Measurements from ENCODE around the gene CLSTN3. TPM values are rescaled to one million over a fixed set of nuclear protein-coding genes. Genes with fewer than 3 reads are reported as not detected.

Gene CLSTN3
- total and polyA plus RNA-seq, 2 donors (not counting 3 experiments of a cell fraction or from before 2014, with no cell fraction given): 27.8 to 45.9 TPM

- Histone ChIP-seq H4K20me1 (replicated peaks; ENCODE audit: control insufficient read depth, extremely low read depth, insufficient read depth, low read length) (no peaks in the 10 kb centered on the region), H3K4me1 (ENCODE audit: control insufficient read depth, extremely low read depth, insufficient read depth, low read length) (peaks cover 8% of the 10 kb centered on the region), H3K9me3 (replicated peaks; ENCODE audit: control insufficient read depth, insufficient read depth, low read length) (no peaks in the 10 kb centered on the region), H3K4me3 (replicated peaks in 1 of 3; ENCODE audit: insufficient read depth in 1 of 3, low read depth in 1 of 3, low read length in 3 of 3) (no peak overlapping the region), H3K4me2 (ENCODE audit: insufficient read depth, low read length) (no peak overlapping the region), H3K27me3 (ENCODE audit: control insufficient read depth in 2 of 2, insufficient read depth in 2 of 2, low read length in 2 of 2) (no peaks in the 10 kb centered on the region), H3K9ac (replicated peaks; ENCODE audit: extremely low read depth, insufficient read depth, low read length) (no peak overlapping the region), H2AFZ (ENCODE audit: low read depth, low read length) (no peak overlapping the region), H3K79me2 (ENCODE audit: control insufficient read depth, insufficient read depth, low read length) (no peaks in the 10 kb centered on the region), H3K9me1 (replicated peaks; ENCODE audit: control insufficient read depth, extremely low read depth, insufficient read depth, low read length) (no peaks in the 10 kb centered on the region), H3K36me3 (ENCODE audit: control insufficient read depth in 2 of 2, extremely low read depth in 1 of 2, insufficient read depth in 2 of 2, low read length in 2 of 2) (peaks cover 0 to 1% of the 10 kb centered on the region in 2 experiments), H3K27ac (ENCODE audit: insufficient read depth, low read depth, low read length) (no peak overlapping the region)
- dilution Hi-C loops (cut with MboI; ENCODE audit: extremely low pct_ligation_motif_present, low sequenced_read_pairs) (no loop called here), intact Hi-C loops (cut with micrococcal nuclease) (no loop called here)
- DNase-seq (ENCODE audit: low read depth, low spot score) (no peak), FAIRE-seq (no peak)
- no peak for TF ChIP-seq GATA2 (IDR thresholded peaks at IDR 0.05; ENCODE audit: insufficient read depth, insufficient read length, low read depth, low read length)
- TF ChIP-seq JUN (IDR thresholded peaks at IDR 0.05; ENCODE audit: borderline replicate concordance, insufficient read depth, insufficient read length, low read depth): no peak
- no peak for TF ChIP-seq CTCF (IDR thresholded peaks at IDR 0.05; ENCODE audit: extremely low read depth in 1 of 2, insufficient read depth in 1 of 2, low read depth in 1 of 2, low read length in 2 of 2)
- no peak for TF ChIP-seq MYC (IDR thresholded peaks at IDR 0.05; ENCODE audit: low read depth, low read length)
- TF ChIP-seq POLR2A (IDR thresholded peaks at IDR 0.05; ENCODE audit: low read depth, low read length): no peak
- no peak for TF ChIP-seq EZH2 (IDR thresholded peaks at IDR 0.05; ENCODE audit: borderline replicate concordance, low read depth, low read length, severe bottlenecking)
- no peak for TF ChIP-seq FOS (IDR thresholded peaks at IDR 0.05; ENCODE audit: borderline replicate concordance, insufficient read depth, low read length)
- TF ChIP-seq MAX (IDR thresholded peaks at IDR 0.05; ENCODE audit: insufficient read depth, insufficient read length): no peak
- TF ChIP-seq POLR2AphosphoS5 (IDR thresholded peaks at IDR 0.05; ENCODE audit: insufficient read depth, low read depth, low read length): no peak
- POLR2A ChIA-PET: no interaction called here
- CTCF ChIA-PET: interaction anchor here (1.2 kb wide), 1 partner anchor 8 kb away, joined by 3 read pairs; no protein-coding TSS in a partner anchor
- BruUV-seq (replicated peaks): no TSS peak
These were observed 26.2 kb upstream of the CLSTN3 start for GRCh38 chr12:7103837-7104584.

Data from endothelial cell of umbilical vein (primary cell).